GM06990 (cell line): Measurements from ENCODE around the gene PDE11A.

Source experiments
- DNase-seq: peaks from one replicate; pipeline ENCODE4 v3.0.0-alpha.2; 2011; ENCODE audit not compliant: insufficient read length; ENCODE audit errors: extremely low read depth
- H3K27me3 ChIP-seq: replicated peaks from 2 replicates; pipeline ENCODE4 v1.6.0; 2011; ENCODE audit warnings: low read length; ENCODE audit not compliant: control insufficient read depth, insufficient read depth
- H3K36me3 ChIP-seq: 2 replicates; pipeline ENCODE4 v1.5.1; 2011; ENCODE audit warnings: low read length; ENCODE audit not compliant: control insufficient read depth, insufficient read depth
- H3K4me3 ChIP-seq: replicated peaks from 2 replicates; pipeline ENCODE4 v1.5.1; 2011; ENCODE audit warnings: low read depth, mild to moderate bottlenecking, control low read depth, low read length
- CTCF ChIP-seq: IDR thresholded peaks from 2 replicates; pipeline ENCODE4 v1.5.1; 2011; ENCODE audit warnings: low read length, control low read depth, mild to moderate bottlenecking, inconsistent platforms; ENCODE audit not compliant: insufficient read depth, poor library complexity, severe bottlenecking

The PDE11A gene

GRCh38 chr2:177582000-177582399 lies 490.6 kb downstream of the PDE11A start:
- H3K27me3 ChIP-seq, result no peaks in the 10 kb centered on the region
- H3K4me3 ChIP-seq, result no peak overlapping the region
- no peaks in the 10 kb centered on the region for H3K36me3 ChIP-seq
- no peak for DNase-seq
- TF ChIP-seq CTCF, result no peak

- DNase-seq, result no peak
- H3K27me3 ChIP-seq, result no peaks in the 10 kb centered on the region
- TF ChIP-seq CTCF, result no peak
- H3K36me3 ChIP-seq, result no peaks in the 10 kb centered on the region
- H3K4me3 ChIP-seq, result no peak overlapping the region
Measured at GRCh38 chr2:177579486-177580036, 493.0 kb downstream of the PDE11A start.

GRCh38 chr2:177578454-177578853 lies 494.1 kb downstream of the PDE11A start:
- TF ChIP-seq CTCF, result no peak
- Histone ChIP-seq H3K36me3 (no peaks in the 10 kb centered on the region), H3K27me3 (no peaks in the 10 kb centered on the region), H3K4me3 (no peak overlapping the region)
- no peak for DNase-seq

GRCh38 chr2:177577075-177577474 lies 495.5 kb downstream of the PDE11A start:
- Histone ChIP-seq H3K27me3 (no peaks in the 10 kb centered on the region), H3K36me3 (no peaks in the 10 kb centered on the region), H3K4me3 (no peak overlapping the region)
- no peak for DNase-seq
- no peak for TF ChIP-seq CTCF

GRCh38 chr2:177575358-177575757 lies 497.2 kb downstream of the PDE11A start:
- no peaks in the 10 kb centered on the region for H3K27me3 ChIP-seq
- no peak for DNase-seq
- TF ChIP-seq CTCF, result no peak
- no peaks in the 10 kb centered on the region for H3K36me3 ChIP-seq
- H3K4me3 ChIP-seq, result no peak overlapping the region

- DNase-seq, result no peak
- Histone ChIP-seq H3K4me3 (no peak overlapping the region), H3K36me3 (no peaks in the 10 kb centered on the region), H3K27me3 (no peaks in the 10 kb centered on the region)
- TF ChIP-seq CTCF, result no peak
Measured at GRCh38 chr2:177574356-177574755, 498.2 kb downstream of the PDE11A start.
